Left kidney (tissue), 1 donor: ENCODE data around the gene MRPS5. TPM values are rescaled to one million over a fixed set of nuclear protein-coding genes. Genes with fewer than 3 reads are reported as not detected.

Experiments
- polyA plus RNA-seq: library from polyadenylated mRNA; unstranded; fragments of 120-200 nt; gene quantifications from one replicate; pipeline ENCODE4 v1.2.1, GENCODE V29; 2013; ENCODE audit not compliant: insufficient read length

Gene MRPS5
- polyA plus RNA-seq, 1 donor: 85.6 TPM

Other genes with a start within 250 kb of the MRPS5 start
- 263 TPM for gene MAL, start 96.1 kb downstream of the MRPS5 start, polyA plus RNA-seq
- gene ZNF514, start 38.0 kb upstream of the MRPS5 start, polyA plus RNA-seq: 33.3 TPM
- 9.0 TPM for gene ZNF2, start 44.0 kb upstream of the MRPS5 start, polyA plus RNA-seq
- 7.6 TPM for gene ZNF892, start 85.7 kb upstream of the MRPS5 start, polyA plus RNA-seq
- 39.1 TPM for gene PROM2, start 152.6 kb upstream of the MRPS5 start, polyA plus RNA-seq
- 17.7 TPM for gene KCNIP3, start 175.5 kb upstream of the MRPS5 start, polyA plus RNA-seq